IMR-90 (cell line): ENCODE data around the gene KCTD20. TPM values are rescaled to one million over a fixed set of nuclear protein-coding genes. Genes with fewer than 3 reads are reported as not detected.

ENCODE experiments used
- ATAC-seq: fragments of 200-7000 bp; cut with Tn5 transposase; 2 replicates; pipeline ENCODE4 v1.9.1; 2020; ENCODE audit warnings: low read depth, mild to moderate bottlenecking, moderate library complexity
- BruUV-seq: library from RNA; stranded (reverse); fragments of 400-500 nt; replicated peaks from 2 replicates; lab custom pipeline; 2021; lab: Mats Ljungman, UMichigan
- CTCF ChIA-PET: fragments of 300-600 bp; formaldehyde crosslinking; extraction: SDS; loops from one replicate; lab custom pipeline; 2021; ENCODE audit warnings: antibody characterized with exemption; lab: Yijun Ruan, JAX
- POLR2A ChIA-PET: fragments of 300-600 bp; sonication (Branson Sonifier 250); formaldehyde crosslinking; loops from one replicate; lab custom pipeline; 2022; ENCODE audit warnings: antibody characterized with exemption; ENCODE audit not compliant: unreplicated experiment; lab: Charles Lee
- DNase-seq: peaks from one replicate; pipeline ENCODE4 v3.0.0; 2013
- H2AFZ ChIP-seq: replicated peaks from 2 replicates; pipeline ENCODE3; 2013; ENCODE audit warnings: low read length, mild to moderate bottlenecking; ENCODE audit not compliant: poor library complexity
- H2AK5ac ChIP-seq: 2 replicates; pipeline ENCODE4 v1.6.1; 2013; ENCODE audit warnings: low read depth, low read length, inconsistent platforms
- H2AK9ac ChIP-seq: replicated peaks from 2 replicates; pipeline ENCODE3; 2013; ENCODE audit warnings: mild to moderate bottlenecking, low read depth, low read length, moderate library complexity; ENCODE audit not compliant: poor library complexity
- H2BK120ac ChIP-seq: 2 replicates; pipeline ENCODE4 v1.6.1; 2013; ENCODE audit warnings: low read depth, low read length, inconsistent platforms
- H2BK15ac ChIP-seq: 3 replicates; pipeline ENCODE4 v1.6.1; 2013; ENCODE audit warnings: low read depth, low read length, inconsistent platforms
- H2BK20ac ChIP-seq: 2 replicates; pipeline ENCODE4 v1.6.1; 2013; ENCODE audit warnings: low read depth, mild to moderate bottlenecking, inconsistent platforms, low read length, moderate library complexity
- H2BK5ac ChIP-seq: 2 replicates; pipeline ENCODE4 v1.6.1; 2013; ENCODE audit warnings: mild to moderate bottlenecking, low read depth, low read length, inconsistent platforms; ENCODE audit not compliant: poor library complexity, severe bottlenecking
- H3K14ac ChIP-seq: replicated peaks from 2 replicates; pipeline ENCODE4 v1.6.1; 2013; ENCODE audit warnings: low read depth, low read length, inconsistent platforms
- H3K18ac ChIP-seq: 2 replicates; pipeline ENCODE4 v1.6.1; 2013; ENCODE audit warnings: low read depth, low read length, control low read depth
- H3K23ac ChIP-seq: 2 replicates; pipeline ENCODE4 v1.6.1; 2013; ENCODE audit warnings: low read depth, low read length, inconsistent platforms
- H3K27ac ChIP-seq: 2 replicates; pipeline ENCODE4 v1.5.1; 2013; ENCODE audit warnings: mild to moderate bottlenecking, control low read depth, low read length; ENCODE audit not compliant: insufficient read depth
- H3K27me3 ChIP-seq: 2 replicates; pipeline ENCODE4 v1.6.1; 2013; ENCODE audit warnings: low read length; ENCODE audit not compliant: control insufficient read depth, insufficient read depth
- H3K36me3 ChIP-seq: 2 replicates; pipeline ENCODE4 v1.6.1; 2013; ENCODE audit warnings: low read length, mixed read lengths; ENCODE audit not compliant: control insufficient read depth, insufficient read depth
- H3K4ac ChIP-seq: 2 replicates; pipeline ENCODE4 v1.6.1; 2013; ENCODE audit warnings: low read depth, low read length, inconsistent platforms
- H3K4me1 ChIP-seq: 2 replicates; pipeline ENCODE4 v1.6.1; 2013; ENCODE audit warnings: low read length, mixed read lengths; ENCODE audit not compliant: control insufficient read depth, insufficient read depth
- H3K4me2 ChIP-seq: 2 replicates; pipeline ENCODE4 v1.6.1; 2013; ENCODE audit warnings: low read depth, mild to moderate bottlenecking, control low read depth, low read length, moderate library complexity
- H3K4me3 ChIP-seq: 2 replicates; pipeline ENCODE4 v1.5.1; 2013; ENCODE audit warnings: low read depth, mild to moderate bottlenecking, control low read depth, low read length, moderate library complexity; ENCODE audit not compliant: insufficient read depth
- H3K56ac ChIP-seq: 2 replicates; pipeline ENCODE4 v1.6.1; 2013; ENCODE audit warnings: low read length, inconsistent platforms; ENCODE audit not compliant: insufficient read depth; ENCODE audit errors: extremely low read depth
- H3K79me1 ChIP-seq, 2 experiments: 2 replicates each; pipeline ENCODE4 v1.6.1; 2013; ENCODE audit warnings: low read length in 2 of 2, inconsistent platforms in 1 of 2, low read depth in 1 of 2
- H3K9ac ChIP-seq: 2 replicates; pipeline ENCODE4 v1.6.1; 2013; ENCODE audit warnings: low read depth, low read length, control low read depth
- H3K9me1 ChIP-seq: 2 replicates; pipeline ENCODE4 v1.6.1; 2013; ENCODE audit warnings: low read length, inconsistent platforms; ENCODE audit not compliant: insufficient read depth
- H3K9me3 ChIP-seq: 2 replicates; pipeline ENCODE4 v1.6.1; 2013; ENCODE audit warnings: low read length; ENCODE audit not compliant: control insufficient read depth, insufficient read depth
- H4K20me1 ChIP-seq: 2 replicates; pipeline ENCODE4 v1.6.1; 2013; ENCODE audit warnings: low read length, inconsistent platforms; ENCODE audit not compliant: insufficient read depth
- H4K5ac ChIP-seq: 2 replicates; pipeline ENCODE4 v1.6.1; 2013; ENCODE audit warnings: mild to moderate bottlenecking, low read depth, low read length, control low read depth
- H4K8ac ChIP-seq, 2 experiments: 2 replicates each; pipeline ENCODE4 v1.6.1; 2013; ENCODE audit warnings: low read depth in 2 of 2, low read length in 2 of 2, control low read depth in 1 of 2, inconsistent platforms in 1 of 2
- H4K91ac ChIP-seq: 2 replicates; pipeline ENCODE4 v1.6.1; 2013; ENCODE audit warnings: low read depth, low read length, inconsistent platforms; ENCODE audit not compliant: insufficient read depth
- BHLHE40 ChIP-seq: fragments of 150-350 bp; IDR thresholded peaks from 2 replicates; pipeline ENCODE4 v1.6.1; 2016; ENCODE audit warnings: mild to moderate bottlenecking, low read depth, low read length
- CEBPB ChIP-seq: IDR thresholded peaks from 2 replicates; pipeline ENCODE4 v1.6.1; 2012; ENCODE audit warnings: low read depth, low read length, improper control_type of control experiment
- CHD1 ChIP-seq: IDR thresholded peaks from 2 replicates; pipeline ENCODE4 v1.6.1; 2012; ENCODE audit warnings: low read depth, low read length, improper control_type of control experiment
- CTCF ChIP-seq: conservative IDR thresholded peaks from 2 replicates; pipeline ENCODE4 v1.5.1; 2012; ENCODE audit warnings: mild to moderate bottlenecking, low read depth, low read length, improper control_type of control experiment
- ELK1 ChIP-seq: fragments of 150-350 bp; IDR thresholded peaks from 2 replicates; pipeline ENCODE4 v1.6.1; 2016; ENCODE audit warnings: low read depth, mild to moderate bottlenecking, low read length, moderate library complexity, borderline replicate concordance
- FOS ChIP-seq: fragments of 150-350 bp; IDR thresholded peaks from 2 replicates; pipeline ENCODE4 v1.6.1; 2016; ENCODE audit warnings: low read depth, low read length
- MAFK ChIP-seq: IDR thresholded peaks from 2 replicates; pipeline ENCODE4 v1.6.1; 2012; ENCODE audit warnings: low read depth, low read length, improper control_type of control experiment
- MAZ ChIP-seq: IDR thresholded peaks from 2 replicates; pipeline ENCODE4 v1.6.1; 2012; ENCODE audit warnings: low read depth, mild to moderate bottlenecking, low read length, improper control_type of control experiment, moderate library complexity, borderline replicate concordance
- MXI1 ChIP-seq: IDR thresholded peaks from 2 replicates; pipeline ENCODE4 v1.6.1; 2012; ENCODE audit warnings: low read depth, mild to moderate bottlenecking, low read length, moderate library complexity, borderline replicate concordance
- NFE2L2 ChIP-seq: fragments of 150-350 bp; IDR thresholded peaks from 2 replicates; pipeline ENCODE4 v1.6.1; 2016; ENCODE audit warnings: low read depth, mild to moderate bottlenecking, low read length
- POLR2A ChIP-seq: IDR thresholded peaks from 2 replicates; pipeline ENCODE4 v1.6.1; 2012; ENCODE audit warnings: mild to moderate bottlenecking, low read depth, low read length
- RCOR1 ChIP-seq: IDR thresholded peaks from 2 replicates; pipeline ENCODE4 v1.6.1; 2012; ENCODE audit warnings: mild to moderate bottlenecking, low read length, improper control_type of control experiment; ENCODE audit not compliant: insufficient replicate concordance
- RFX5 ChIP-seq: IDR thresholded peaks from 2 replicates; pipeline ENCODE4 v1.8.0; 2012; ENCODE audit warnings: low read depth, mild to moderate bottlenecking, low read length, moderate library complexity
- SMC3 ChIP-seq: fragments of 150-350 bp; IDR thresholded peaks from 2 replicates; pipeline ENCODE4 v1.6.1; 2016; ENCODE audit warnings: low read depth, mild to moderate bottlenecking, antibody characterized with exemption, low read length, moderate library complexity
- USF2 ChIP-seq: fragments of 150-350 bp; IDR thresholded peaks from 2 replicates; pipeline ENCODE4 v1.6.1; 2017; ENCODE audit warnings: mild to moderate bottlenecking, antibody characterized with exemption, low read length, low read depth
- WGBS, 2 experiments: methylation state at CpG; one replicate each; pipeline versions ENCODE4 v1.1.5 to v1.1.7; 2013; ENCODE audit warnings: missing lambda C conversion rate in 2 of 2; ENCODE audit not compliant: insufficient read length in 1 of 2; ENCODE audit errors: extremely low coverage in 2 of 2; 5-methylcytosine and 5-hydroxymethylcytosine counted together
- dilution Hi-C: fragments of 300-500 bp; cut with HindIII; formaldehyde crosslinking; loops from one replicate; pipeline ENCODE4 v1.14.3; 2018; ENCODE audit warnings: low sequenced_read_pairs; ENCODE audit not compliant: unreplicated experiment
- in situ Hi-C: fragments of 300-500 bp; cut with MboI; formaldehyde crosslinking; loops from 3 replicates; pipeline ENCODE4 v1.14.3; 2019; ENCODE audit warnings: low sequenced_read_pairs, inconsistent platforms, mixed read lengths
- intact Hi-C: fragments of 100-400 bp; cut with micrococcal nuclease; formaldehyde crosslinking; loops from 2 replicates; pipeline ENCODE4 v1.10.0; 2022
- polyA plus RNA-seq, 3 experiments: library from polyadenylated mRNA; depleted of rRNA; stranded (reverse); fragments of >200 nt; gene quantifications; 2 replicates each; pipeline ENCODE4 v1.2.3, GENCODE V29; 2012; ENCODE audit warnings: low replicate concordance in 1 of 3
- total RNA-seq: library from RNA; depleted of rRNA; stranded (reverse); fragments of >200 nt; gene quantifications from 2 replicates; pipeline ENCODE4 v1.2.3, GENCODE V29; 2012

KCTD20 gene
- total and polyA plus RNA-seq, 2 of the 4 experiments (the other 2 are of a cell fraction), result 55.4 to 150 TPM

GRCh38 chr6:36506611-36507010 is 63.8 kb downstream of the KCTD20 start:
- peaks cover 0 to 5% of the 10 kb centered on the region in 2 experiments; a peak in 2 of 4 replicates for H3K79me1 ChIP-seq
- no peak overlapping the region for H3K9ac ChIP-seq
- H3K23ac ChIP-seq, result no peak overlapping the region
- H3K14ac ChIP-seq, result no peak overlapping the region
- no peak overlapping the region for H2BK20ac ChIP-seq
- no peaks in the 10 kb centered on the region; the same call in 1 of the 2 replicates for H4K20me1 ChIP-seq
- H3K4ac ChIP-seq, result no peak overlapping the region
- no peaks in the 10 kb centered on the region for H3K9me3 ChIP-seq
- ChIA-PET CTCF (interaction anchor here (0.6 kb wide), 1 partner anchor 15 kb away, joined by 3 read pairs; no protein-coding TSS in a partner anchor), POLR2A (no interaction called here)
- no peak overlapping the region for H3K18ac ChIP-seq
- H3K4me1 ChIP-seq, result no peaks in the 10 kb centered on the region
- no peak overlapping the region for H3K56ac ChIP-seq
- H4K91ac ChIP-seq, result no peak overlapping the region
- no peak overlapping the region for H2AFZ ChIP-seq
- ATAC-seq (no peak), DNase-seq (peak; percentile 24)
- no peak overlapping the region for H2BK15ac ChIP-seq
- peaks cover 19% of the 10 kb centered on the region for H3K36me3 ChIP-seq
- no peak overlapping the region for H3K4me3 ChIP-seq
- H2AK5ac ChIP-seq, result no peak overlapping the region
- intact Hi-C loops, result no loop called here
- H3K9me1 ChIP-seq, result no peaks in the 10 kb centered on the region
- H2AK9ac ChIP-seq, result no peak overlapping the region
- H3K27me3 ChIP-seq, result no peaks in the 10 kb centered on the region
- H3K27ac ChIP-seq, result no peak overlapping the region
- in situ Hi-C loops, result no loop called here
- no peak overlapping the region for H4K5ac ChIP-seq
- H3K4me2 ChIP-seq, result no peak overlapping the region
- H2BK5ac ChIP-seq, result no peak overlapping the region
- H2BK120ac ChIP-seq, result no peak overlapping the region
- dilution Hi-C loops, result no loop called here
- H4K8ac ChIP-seq, result no peak overlapping the region
- WGBS, 2 experiments, result no CpG with 5 or more reads among the region's 2 CpGs
- no TSS peak for BruUV-seq
- TF ChIP-seq NFE2L2 (no peak), BHLHE40 (no peak), MAZ (no peak), SMC3 (no peak), RFX5 (no peak), FOS (no peak), RCOR1 (no peak), CHD1 (no peak), USF2 (no peak), MAFK (no peak), ELK1 (no peak), MXI1 (no peak), CEBPB (no peak), CTCF (no peak), POLR2A (no peak)
